ENCODE data around the gene LRRC41. TPM values are rescaled to one million over a fixed set of nuclear protein-coding genes. Genes with fewer than 3 reads are reported as not detected.
"Not testable (repeated sequence)": the region's sequence is repeated elsewhere in the genome, so short reads cannot be mapped to it uniquely, and the experiment has no call there.

LRRC41 gene
- polyA plus RNA-seq, 3 donors = 22.9 to 50.9 (median 47.4) TPM

- Histone ChIP-seq H3K27ac (ENCODE audit: low read depth in 1 of 2, low read length in 2 of 2) (no peak overlapping the region), H3K79me2 (ENCODE audit: insufficient read depth, low read length) (peaks cover 21% of the 10 kb centered on the region), H3K4me2 (replicated peaks; ENCODE audit: extremely low read depth, low read length, poor library complexity, severe bottlenecking) (no peak overlapping the region), H3K4me3 (replicated peaks in 1 of 3; ENCODE audit: low read depth in 2 of 3, low read length in 3 of 3) (no peak overlapping the region), H4K20me1 (ENCODE audit: insufficient read depth, low read length) (no peaks in the 10 kb centered on the region), H3K9ac (ENCODE audit: insufficient read depth, low read length, poor library complexity, severe bottlenecking) (no peak overlapping the region), H3K27me3 (ENCODE audit: control insufficient read depth in 2 of 2, insufficient read depth in 2 of 2, low read length in 2 of 2) (no peaks in the 10 kb centered on the region), H3K36me3 (replicated peaks in 1 of 2; ENCODE audit: control insufficient read depth in 1 of 2, insufficient read depth in 2 of 2, low read length in 2 of 2) (peaks cover 0 to under 1% of the 10 kb centered on the region in 2 donors), H3K4me1 (ENCODE audit: control insufficient read depth in 1 of 2, insufficient read depth in 2 of 2, low read length in 2 of 2) (peaks cover 19 to 20% of the 10 kb centered on the region in 2 donors), H3K9me3 (replicated peaks in 1 of 2; ENCODE audit: control insufficient read depth in 1 of 2, insufficient read depth in 1 of 2, low read length in 2 of 2) (no peaks in the 10 kb centered on the region), H2AFZ (ENCODE audit: insufficient read depth, low read depth, low read length, poor library complexity, severe bottlenecking) (peak overlapping the region; percentile 46)
- peak in 1 of 3 donors; percentile 15 for DNase-seq
- H3K9me3 Mint-ChIP-seq = peaks cover 0 to under 1% (median 0%) of the 10 kb centered on the region in 7 donors
- peaks cover 26% of the 10 kb centered on the region for H3K4me1 Mint-ChIP-seq
- peaks cover 0 to 3% of the 10 kb centered on the region in 2 donors for H3K36me3 Mint-ChIP-seq
- H3K4me3 Mint-ChIP-seq = no peak overlapping the region
- intact Hi-C loops (cut with micrococcal nuclease) = loop anchor here (5.0 kb wide), 2 partner anchors 57 to 107 kb away; partner anchors contain the start of genes LRRC41 (in 1 of the 2) and UQCRH (in 1 of the 2)
- H3K27me3 Mint-ChIP-seq (ENCODE audit: low read depth in 3 of 3) = peaks cover 0 to 3% (median 0%) of the 10 kb centered on the region in 3 donors
- H3K27ac Mint-ChIP-seq = no peak overlapping the region
- TF ChIP-seq CTCF (IDR thresholded peaks at IDR 0.05) = peak; percentile 31
- WGBS (ENCODE audit: insufficient coverage) = 40% methylated on average over 1 of the region's 3 CpGs
Observed at GRCh38 chr1:46244656-46245371, 58.6 kb downstream of the LRRC41 start.

- H3K9me3 Mint-ChIP-seq; H3K27me3 ChIP-seq (ENCODE audit: control insufficient read depth in 2 of 2, insufficient read depth in 2 of 2, low read length in 2 of 2); H3K27ac Mint-ChIP-seq; H3K4me3 ChIP-seq (replicated peaks in 1 of 3; ENCODE audit: low read depth in 2 of 3, low read length in 3 of 3); H2AFZ ChIP-seq (ENCODE audit: insufficient read depth, low read depth, low read length, poor library complexity, severe bottlenecking); H4K20me1 ChIP-seq (ENCODE audit: insufficient read depth, low read length); DNase-seq; H3K4me2 ChIP-seq (replicated peaks; ENCODE audit: extremely low read depth, low read length, poor library complexity, severe bottlenecking); H3K36me3 ChIP-seq (replicated peaks in 1 of 2; ENCODE audit: control insufficient read depth in 1 of 2, insufficient read depth in 2 of 2, low read length in 2 of 2); H3K27ac ChIP-seq (ENCODE audit: low read depth in 1 of 2, low read length in 2 of 2); H3K9ac ChIP-seq (ENCODE audit: insufficient read depth, low read length, poor library complexity, severe bottlenecking); H3K27me3 Mint-ChIP-seq (ENCODE audit: low read depth in 3 of 3); intact Hi-C loops (cut with micrococcal nuclease); H3K9me3 ChIP-seq (replicated peaks in 1 of 2; ENCODE audit: control insufficient read depth in 1 of 2, insufficient read depth in 1 of 2, low read length in 2 of 2); H3K36me3 Mint-ChIP-seq: not testable (repeated sequence)
- H3K4me3 Mint-ChIP-seq = peak overlapping the region in 1 of 2 donors; percentile 6
- peaks cover 20% of the 10 kb centered on the region for H3K4me1 Mint-ChIP-seq
- Histone ChIP-seq H3K4me1 (ENCODE audit: control insufficient read depth in 1 of 2, insufficient read depth in 2 of 2, low read length in 2 of 2) (peaks cover 19 to 20% of the 10 kb centered on the region in 2 donors), H3K79me2 (ENCODE audit: insufficient read depth, low read length) (peaks cover 13% of the 10 kb centered on the region)
- 94% methylated on average over 3 of the region's 3 CpGs for WGBS (ENCODE audit: insufficient coverage)
Observed at GRCh38 chr1:46243831-46244230, 59.6 kb downstream of the LRRC41 start.
